Astrocyte of the spinal cord (primary cell): ENCODE measurements around the gene CSGALNACT2.

Source experiments
- DNase-seq: peaks from one replicate; pipeline ENCODE4 v3.0.0; 2011; ENCODE audit warnings: low read depth, low spot score
- H3K4me3 ChIP-seq: 2 replicates; pipeline ENCODE4 v1.5.1; 2011; ENCODE audit warnings: low read depth, mild to moderate bottlenecking, low read length, moderate library complexity
- CTCF ChIP-seq: IDR thresholded peaks from 2 replicates; pipeline ENCODE4 v1.5.1; 2012; ENCODE audit warnings: low read depth, mild to moderate bottlenecking, low read length, inconsistent platforms
- in situ Hi-C: cut with HindIII; loops from 2 replicates; pipeline ENCODE4 v1.10.0; 2017; ENCODE audit warnings: low sequenced_read_pairs

Gene CSGALNACT2

GRCh38 chr10:43106256-43107091, 31.8 kb upstream of the CSGALNACT2 start:
- H3K4me3 ChIP-seq, result no peak overlapping the region
- in situ Hi-C loops, result no loop called here
- no peak for TF ChIP-seq CTCF
- DNase-seq, result no peak

DNA sequence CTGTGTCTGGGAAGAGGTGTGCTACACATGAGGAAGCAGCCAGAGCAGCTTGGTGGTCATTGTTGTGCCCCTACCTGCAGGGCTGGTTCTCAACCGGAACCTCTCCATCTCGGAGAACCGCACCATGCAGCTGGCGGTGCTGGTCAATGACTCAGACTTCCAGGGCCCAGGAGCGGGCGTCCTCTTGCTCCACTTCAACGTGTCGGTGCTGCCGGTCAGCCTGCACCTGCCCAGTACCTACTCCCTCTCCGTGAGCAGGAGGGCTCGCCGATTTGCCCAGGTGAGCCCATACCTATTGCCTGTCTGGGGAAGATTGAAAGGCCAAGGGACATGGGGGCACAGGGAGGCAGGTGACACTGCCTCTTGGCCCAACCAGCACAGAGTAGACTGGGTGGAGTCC, 29.3 kb upstream of the CSGALNACT2 start:
- no peak overlapping the region for H3K4me3 ChIP-seq
- in situ Hi-C loops, result no loop called here
- DNase-seq, result no peak
- no peak for TF ChIP-seq CTCF

- no peak for TF ChIP-seq CTCF
- in situ Hi-C loops, result no loop called here
- H3K4me3 ChIP-seq, result no peak overlapping the region
- DNase-seq, result no peak
Measured at GRCh38 chr10:43109671-43110249, 28.5 kb upstream of the CSGALNACT2 start.

DNA sequence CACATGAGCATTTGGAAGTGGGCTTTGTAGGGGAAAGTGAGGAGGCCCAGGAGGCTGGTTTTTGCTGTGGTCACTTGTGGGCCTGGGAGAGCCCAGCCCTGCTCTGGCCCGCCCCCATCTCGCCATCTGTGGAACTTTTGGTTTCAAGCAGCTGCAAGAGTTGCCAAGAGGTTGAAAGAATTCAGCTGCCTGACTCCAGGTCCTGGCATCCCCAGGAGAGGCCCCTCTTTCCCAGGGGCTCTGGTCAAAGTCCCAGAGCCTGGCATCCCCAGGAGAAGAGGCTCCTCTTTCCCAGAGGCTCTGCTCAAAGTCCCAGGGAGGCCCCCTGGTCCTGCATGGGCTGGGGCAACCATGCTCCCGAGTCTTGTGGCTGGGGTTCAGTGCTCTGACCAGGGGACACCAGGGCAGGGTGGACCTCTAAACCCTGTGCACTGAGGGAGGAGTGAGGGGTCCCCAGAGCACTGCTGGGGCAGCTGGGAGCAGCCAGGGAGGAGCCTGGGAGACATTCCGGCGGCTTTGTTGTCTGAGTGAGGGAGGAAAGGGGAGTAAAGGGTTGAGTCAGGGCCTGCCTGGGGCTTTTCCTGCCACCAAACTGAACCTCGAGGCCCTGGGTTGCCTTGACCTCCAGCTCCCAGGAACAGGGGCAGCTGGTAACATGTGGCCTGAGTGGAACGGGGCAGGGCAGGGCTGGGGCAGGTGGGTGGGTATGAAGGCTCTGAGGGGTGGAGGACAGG, 27.7 kb upstream of the CSGALNACT2 start:
- in situ Hi-C loops, result no loop called here
- H3K4me3 ChIP-seq, result no peak overlapping the region
- no peak for TF ChIP-seq CTCF
- DNase-seq, result no peak

GRCh38 chr10:43111101-43111500, 27.1 kb upstream of the CSGALNACT2 start:
- no peak overlapping the region for H3K4me3 ChIP-seq
- in situ Hi-C loops, result no loop called here
- no peak for TF ChIP-seq CTCF
- DNase-seq, result no peak

GRCh38 chr10:43111921-43112607, 26.2 kb upstream of the CSGALNACT2 start:
- TF ChIP-seq CTCF, result no peak
- in situ Hi-C loops, result no loop called here
- H3K4me3 ChIP-seq, result no peak overlapping the region
- no peak for DNase-seq
